ENCODE data around the gene ASCC2.

- TF ChIP-seq EZH2 (IDR thresholded peaks at IDR 0.05; ENCODE audit: low read depth, unreplicated experiment) (no peak), POLR2AphosphoS5 (IDR thresholded peaks at IDR 0.05; ENCODE audit: low read depth) (no peak), CREB1 (CRISPR knock-in tag; IDR thresholded peaks at IDR 0.05; ENCODE audit: low read depth) (no peak), EZH2phosphoT487 (IDR thresholded peaks at IDR 0.05; ENCODE audit: unreplicated experiment) (no peak), REST (IDR thresholded peaks at IDR 0.05; ENCODE audit: unreplicated experiment) (no peak), ZNF114 (CRISPR knock-in tag; IDR thresholded peaks at IDR 0.05) (no peak), ZNF331 (CRISPR knock-in tag; IDR thresholded peaks at IDR 0.05; ENCODE audit: low read depth) (no peak), JUNB (IDR thresholded peaks at IDR 0.05; ENCODE audit: unreplicated experiment) (no peak), STAT1 (IDR thresholded peaks at IDR 0.05; ENCODE audit: unreplicated experiment) (no peak)
- TF ChIP-seq, protein P1, sequence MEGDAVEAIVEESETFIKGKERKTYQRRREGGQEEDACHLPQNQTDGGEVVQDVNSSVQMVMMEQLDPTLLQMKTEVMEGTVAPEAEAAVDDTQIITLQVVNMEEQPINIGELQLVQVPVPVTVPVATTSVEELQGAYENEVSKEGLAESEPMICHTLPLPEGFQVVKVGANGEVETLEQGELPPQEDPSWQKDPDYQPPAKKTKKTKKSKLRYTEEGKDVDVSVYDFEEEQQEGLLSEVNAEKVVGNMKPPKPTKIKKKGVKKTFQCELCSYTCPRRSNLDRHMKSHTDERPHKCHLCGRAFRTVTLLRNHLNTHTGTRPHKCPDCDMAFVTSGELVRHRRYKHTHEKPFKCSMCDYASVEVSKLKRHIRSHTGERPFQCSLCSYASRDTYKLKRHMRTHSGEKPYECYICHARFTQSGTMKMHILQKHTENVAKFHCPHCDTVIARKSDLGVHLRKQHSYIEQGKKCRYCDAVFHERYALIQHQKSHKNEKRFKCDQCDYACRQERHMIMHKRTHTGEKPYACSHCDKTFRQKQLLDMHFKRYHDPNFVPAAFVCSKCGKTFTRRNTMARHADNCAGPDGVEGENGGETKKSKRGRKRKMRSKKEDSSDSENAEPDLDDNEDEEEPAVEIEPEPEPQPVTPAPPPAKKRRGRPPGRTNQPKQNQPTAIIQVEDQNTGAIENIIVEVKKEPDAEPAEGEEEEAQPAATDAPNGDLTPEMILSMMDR (conservative IDR thresholded peaks at IDR 0.05; ENCODE audit: low read depth in 2 of 2), result no peak
- TF ChIP-seq, protein P2, sequence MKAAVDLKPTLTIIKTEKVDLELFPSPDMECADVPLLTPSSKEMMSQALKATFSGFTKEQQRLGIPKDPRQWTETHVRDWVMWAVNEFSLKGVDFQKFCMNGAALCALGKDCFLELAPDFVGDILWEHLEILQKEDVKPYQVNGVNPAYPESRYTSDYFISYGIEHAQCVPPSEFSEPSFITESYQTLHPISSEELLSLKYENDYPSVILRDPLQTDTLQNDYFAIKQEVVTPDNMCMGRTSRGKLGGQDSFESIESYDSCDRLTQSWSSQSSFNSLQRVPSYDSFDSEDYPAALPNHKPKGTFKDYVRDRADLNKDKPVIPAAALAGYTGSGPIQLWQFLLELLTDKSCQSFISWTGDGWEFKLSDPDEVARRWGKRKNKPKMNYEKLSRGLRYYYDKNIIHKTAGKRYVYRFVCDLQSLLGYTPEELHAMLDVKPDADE (IDR thresholded peaks at IDR 0.05), result no peak
These were observed 504 bp upstream of the ASCC2 start for GRCh38 chr22:29838599-29838956.
